Measurements from ENCODE around the gene FMR1NB. TPM values are rescaled to one million over a fixed set of nuclear protein-coding genes. Genes with fewer than 3 reads are reported as not detected.

Gene FMR1NB
- 59.5 and 68.2 TPM in 2 replicates for total RNA-seq (2014; rRNA removed; shearing (Covaris generic))

- DNase-seq (ENCODE audit: low read depth): peak; percentile 61
These were observed at the start of gene FMR1NB for GRCh38 chrX:147981038-147981752. FMR1NB (plus strand) TSS chrX:147981337; CDS start chrX:147981403, 66 bp downstream.

GRCh38 chrX:147933815-147934214, 47.3 kb upstream of the FMR1NB start:
- DNase-seq (ENCODE audit: low read depth): no peak

DNA sequence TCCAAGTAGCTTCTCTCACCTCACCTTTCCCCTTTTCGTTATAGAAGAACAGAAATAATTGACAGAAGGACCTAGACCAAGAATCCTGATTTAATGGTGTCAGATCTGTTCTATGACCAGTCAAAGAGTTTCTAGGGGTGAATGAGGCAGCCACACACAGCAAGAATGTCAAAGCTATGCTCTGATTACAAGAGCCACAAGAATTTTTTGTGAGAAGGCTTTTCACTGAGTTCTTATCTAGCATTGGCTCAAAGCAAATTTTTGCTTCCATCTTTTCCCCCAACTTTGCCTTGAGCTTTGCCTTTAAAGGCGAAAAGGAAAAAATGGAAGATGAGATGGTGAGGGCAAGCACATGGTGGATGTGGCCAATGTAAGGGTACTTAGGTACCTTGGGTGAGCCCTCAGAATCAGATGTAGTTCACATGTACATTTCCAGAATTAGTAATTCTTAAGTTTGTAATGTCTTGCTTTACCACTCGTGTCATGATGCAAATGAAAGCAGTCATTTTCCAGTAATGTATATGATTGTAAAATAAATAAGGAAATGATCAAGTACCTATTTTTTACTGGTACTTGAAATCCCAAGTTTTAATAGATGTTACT, 45.9 kb upstream of the FMR1NB start:
- DNase-seq (ENCODE audit: low read depth): no peak

DNA sequence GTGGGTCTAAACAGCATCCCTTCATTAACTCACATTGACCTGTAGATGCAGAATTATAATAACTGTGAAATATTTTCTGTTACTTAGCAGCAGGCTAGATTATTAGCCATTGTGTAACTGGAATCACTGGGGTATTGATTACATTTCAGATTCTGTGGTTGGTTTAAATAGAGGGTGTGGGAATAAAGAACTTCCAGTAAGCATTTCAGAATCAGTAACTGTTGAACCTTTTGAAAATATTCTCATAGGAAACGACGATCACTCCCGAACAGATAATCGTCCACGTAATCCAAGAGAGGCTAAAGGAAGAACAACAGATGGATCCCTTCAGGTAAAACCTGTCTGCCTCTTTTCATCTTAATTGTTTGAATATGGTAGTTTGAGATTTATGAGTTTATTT, 35.9 kb upstream of the FMR1NB start:
- no peak for DNase-seq (ENCODE audit: low read depth)

GRCh38 chrX:147948531-147948930, 32.6 kb upstream of the FMR1NB start:
- DNase-seq (ENCODE audit: low read depth): no peak

DNA sequence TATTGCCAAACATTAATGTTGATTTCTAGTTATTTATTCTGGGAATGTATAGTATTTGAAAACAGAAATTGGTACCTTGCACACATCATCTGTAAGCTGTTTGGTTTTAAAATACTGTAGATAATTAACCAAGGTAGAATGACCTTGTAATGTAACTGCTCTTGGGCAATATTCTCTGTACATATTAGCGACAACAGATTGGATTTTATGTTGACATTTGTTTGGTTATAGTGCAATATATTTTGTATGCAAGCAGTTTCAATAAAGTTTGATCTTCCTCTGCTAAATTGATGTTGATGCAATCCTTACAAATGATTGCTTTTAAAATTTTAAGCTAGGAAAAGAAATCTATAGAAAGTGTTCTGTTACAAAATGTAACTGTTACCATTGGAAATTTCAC, 30.8 kb upstream of the FMR1NB start:
- DNase-seq (ENCODE audit: low read depth): no peak

GRCh38 chrX:147953976-147954375, 27.2 kb upstream of the FMR1NB start:
- DNase-seq (ENCODE audit: low read depth): no peak

DNA sequence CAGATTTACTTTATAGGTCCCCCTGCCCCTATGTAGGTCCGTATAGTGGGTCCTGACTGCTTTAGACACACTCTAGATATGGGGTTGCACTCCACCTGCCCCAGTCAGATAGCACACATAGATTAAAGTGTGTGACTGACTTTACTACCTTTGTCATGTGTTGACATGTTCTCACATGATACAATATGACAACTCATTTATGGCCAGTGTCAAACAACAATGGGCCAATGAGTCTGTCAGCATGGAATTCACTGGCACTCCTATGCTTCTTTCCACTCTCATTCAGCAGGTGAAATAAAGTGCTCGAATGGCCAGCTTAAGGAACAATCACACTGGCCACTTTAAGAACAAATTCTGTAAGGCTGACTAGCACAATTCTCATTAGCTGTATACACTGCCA, 23.8 kb upstream of the FMR1NB start:
- DNase-seq (ENCODE audit: low read depth): no peak

- DNase-seq (ENCODE audit: low read depth): peak; percentile 23
These were observed 22.8 kb upstream of the FMR1NB start for GRCh38 chrX:147958291-147958690.

- no peak for DNase-seq (ENCODE audit: low read depth)
These were observed 20.4 kb upstream of the FMR1NB start for GRCh38 chrX:147960722-147961121.

- no peak for DNase-seq (ENCODE audit: low read depth)
These were observed 18.7 kb upstream of the FMR1NB start for GRCh38 chrX:147962476-147962875.

DNA sequence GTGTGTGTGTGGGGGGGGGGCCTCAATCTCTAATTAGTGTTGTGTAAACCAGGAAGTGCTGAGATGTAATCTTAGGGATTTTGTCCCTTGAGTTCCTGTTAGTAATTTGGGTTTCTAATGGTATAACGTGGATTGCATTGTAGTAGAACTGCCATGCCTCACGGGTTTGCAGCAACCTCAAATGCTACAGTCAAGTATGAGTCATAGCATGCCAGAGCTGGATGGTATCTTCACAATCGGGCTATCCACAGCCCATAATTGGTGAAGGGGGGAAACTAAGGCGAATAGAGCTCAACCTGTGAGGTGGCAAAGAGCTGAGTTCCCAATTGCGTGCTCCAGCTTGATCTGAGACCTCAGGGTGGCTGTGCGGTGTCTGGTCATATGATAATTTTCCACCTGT, 2.2 kb upstream of the FMR1NB start:
- peak; percentile 26 for DNase-seq (ENCODE audit: low read depth)

- no peak for DNase-seq (ENCODE audit: low read depth)
These were observed 39.2 kb downstream of the FMR1NB start for GRCh38 chrX:148020329-148020728.

DNA sequence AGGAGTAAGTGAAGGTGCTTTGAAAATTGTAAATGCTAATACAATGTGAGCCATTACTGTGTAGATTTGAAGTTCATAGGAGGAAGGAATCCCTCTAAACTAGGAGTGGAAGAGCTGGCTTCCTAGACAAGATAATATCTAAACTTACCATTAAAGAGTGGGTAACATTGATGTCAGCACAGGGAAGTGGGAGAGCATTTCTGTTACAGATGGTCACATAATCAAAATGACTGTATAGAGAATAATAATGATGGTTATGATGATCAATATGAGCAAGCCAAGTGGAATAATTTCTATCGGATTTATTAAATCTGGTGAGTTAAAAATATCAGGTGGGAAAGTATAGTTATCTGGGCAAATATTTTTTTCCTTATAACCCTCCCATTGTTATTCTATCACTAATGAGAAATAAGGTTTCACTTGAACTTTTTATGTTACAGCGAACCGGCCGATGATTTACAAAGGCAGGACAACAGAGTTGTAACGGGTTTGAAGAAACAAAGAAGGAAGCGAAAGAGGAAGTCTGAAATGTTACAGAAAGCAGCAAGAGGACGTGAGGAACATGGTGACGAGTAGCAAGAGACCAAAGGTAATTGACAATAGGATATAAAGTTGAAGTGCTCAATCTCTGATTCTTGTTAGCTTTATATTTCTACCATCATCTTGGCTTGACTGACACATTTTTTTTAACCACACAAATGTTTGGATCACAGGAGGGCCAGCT, 43.5 kb downstream of the FMR1NB start:
- DNase-seq (ENCODE audit: low read depth): no peak

DNA sequence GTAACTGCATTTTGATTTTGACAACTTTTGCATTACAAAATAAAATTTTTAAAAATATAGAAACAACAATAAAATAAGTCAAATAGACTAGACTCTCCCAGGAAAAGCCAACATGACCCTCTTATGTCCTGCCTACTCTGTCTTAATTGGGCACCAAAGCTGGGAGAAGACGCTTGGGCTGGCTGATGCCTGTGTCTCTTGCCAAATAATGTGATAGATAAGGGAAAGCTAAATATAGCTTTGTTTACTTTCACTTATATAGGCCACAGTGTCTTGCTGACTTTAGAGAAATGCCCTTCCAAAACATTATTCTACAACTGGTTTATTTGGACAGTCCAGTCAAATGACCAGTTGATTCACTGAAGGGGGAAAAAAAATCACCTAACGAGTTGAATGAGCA, 54.2 kb downstream of the FMR1NB start:
- no peak for DNase-seq (ENCODE audit: low read depth)

- no peak for DNase-seq (ENCODE audit: low read depth)
These were observed 55.9 kb downstream of the FMR1NB start for GRCh38 chrX:148037020-148037419.

DNA sequence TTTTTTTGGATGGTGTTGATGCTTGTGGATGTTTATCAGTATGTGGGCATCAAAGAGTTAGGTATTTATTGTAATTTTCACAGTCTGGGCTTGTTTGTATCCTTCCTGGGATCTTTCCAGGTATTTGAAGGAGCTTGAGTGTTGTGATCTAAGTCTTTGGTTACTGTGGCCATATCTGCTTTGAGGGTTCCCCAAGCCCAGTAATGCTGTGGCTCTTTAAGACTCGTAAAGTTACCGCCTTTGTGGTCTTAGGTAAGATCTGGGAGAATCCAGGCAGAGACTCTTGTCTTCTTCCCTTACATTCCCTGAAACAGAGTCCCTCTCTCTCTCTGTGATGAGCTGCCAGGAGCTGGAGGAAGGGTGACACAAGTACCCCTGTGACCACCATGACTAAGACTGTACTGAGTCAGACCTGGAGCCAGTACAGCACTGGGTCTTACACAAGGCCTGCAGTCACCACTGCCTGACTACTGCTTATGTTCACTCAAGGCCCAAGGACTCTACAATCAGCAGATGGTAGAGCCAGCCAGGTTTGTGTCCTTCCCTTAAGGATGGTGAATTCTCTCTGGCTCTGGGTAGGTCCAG, 62.2 kb downstream of the FMR1NB start:
- DNase-seq (ENCODE audit: low read depth): peak; percentile 68

- no peak for DNase-seq (ENCODE audit: low read depth)
These were observed 66.1 kb downstream of the FMR1NB start for GRCh38 chrX:148047200-148047599.

DNA sequence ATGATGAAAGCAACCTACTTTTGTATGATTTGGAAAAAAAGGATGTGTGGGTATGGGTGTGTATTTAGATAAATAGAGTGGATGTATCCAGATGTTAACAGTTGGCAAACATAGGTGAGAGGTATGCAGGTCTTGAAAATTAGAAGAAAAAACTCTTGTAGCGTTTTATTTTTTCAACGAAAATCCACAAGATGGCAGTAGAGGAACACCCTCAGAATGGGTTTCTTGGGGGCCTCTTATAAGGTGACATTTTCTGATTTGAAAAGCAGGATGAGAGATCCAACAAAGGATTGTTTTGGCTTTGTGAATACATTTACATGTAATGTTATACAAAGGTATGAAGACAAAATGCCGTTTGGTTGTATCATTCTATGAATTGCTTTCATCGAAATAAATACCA, 68.3 kb downstream of the FMR1NB start:
- peak; percentile 1 for DNase-seq (ENCODE audit: low read depth)

- DNase-seq (ENCODE audit: low read depth): no peak
These were observed 70.8 kb downstream of the FMR1NB start for GRCh38 chrX:148051973-148052372.

GRCh38 chrX:148067285-148067684, 86.1 kb downstream of the FMR1NB start:
- no peak for DNase-seq (ENCODE audit: low read depth)

DNA sequence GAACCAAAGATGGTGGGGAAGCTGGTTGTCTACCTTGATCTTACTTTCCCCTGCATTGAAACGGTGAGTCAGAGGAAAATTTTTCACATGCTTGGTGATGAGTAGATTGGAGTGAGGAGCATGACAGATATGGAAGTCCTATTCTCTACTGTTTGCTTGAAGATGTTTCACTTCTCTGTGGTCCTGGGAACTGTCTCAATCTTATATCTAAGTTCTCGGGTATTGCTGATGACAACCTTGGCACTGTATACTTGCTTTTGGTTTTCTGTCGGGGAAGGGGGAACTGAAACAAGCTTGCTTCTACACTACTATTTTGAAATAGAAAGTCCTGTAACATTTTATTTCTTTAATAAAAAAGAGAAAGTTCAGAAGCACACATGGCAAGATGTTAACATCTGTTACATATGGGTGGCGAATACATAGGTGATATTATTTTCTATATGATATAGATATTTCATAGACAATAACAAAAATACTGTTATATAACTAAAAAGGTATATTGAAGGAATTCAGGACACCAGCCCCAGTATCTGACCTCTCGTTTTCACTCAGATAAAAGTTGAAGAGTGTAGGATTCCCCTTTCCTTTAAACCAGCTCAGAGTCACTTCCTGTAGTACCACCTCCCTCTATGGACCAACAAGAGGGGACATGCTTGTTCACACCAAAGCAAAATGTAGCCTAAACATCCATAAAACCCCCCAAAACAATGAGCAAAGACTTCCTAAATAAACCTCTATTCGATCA, 88.8 kb downstream of the FMR1NB start:
- DNase-seq (ENCODE audit: low read depth): no peak

Data from Daoy (cell line).